KMS-11 (cell line): ENCODE data around the gene PRR3.
A peak's percentile ranks its signal among the peaks of the same experiment; 100 is the strongest.
"Not testable (repeated sequence)": the region's sequence is repeated elsewhere in the genome, so short reads cannot be mapped to it uniquely, and the experiment has no call there.

ENCODE experiments used
- H2AFZ ChIP-seq: fragments of 200-600 bp; sonication (generic); 2 replicates; pipeline ENCODE4 v1.6.1; 2016; ENCODE audit warnings: antibody characterized with exemption, mixed run types, low read depth
- H3K27ac ChIP-seq: fragments of 200-600 bp; sonication (generic); 2 replicates; pipeline ENCODE4 v1.6.1; 2016; ENCODE audit warnings: mild to moderate bottlenecking, mixed run types
- H3K27me3 ChIP-seq: fragments of 200-600 bp; sonication (generic); 2 replicates; pipeline ENCODE4 v1.6.1; 2017; ENCODE audit warnings: mild to moderate bottlenecking, low read depth, mixed run types, moderate library complexity; ENCODE audit not compliant: insufficient read depth
- H3K36me3 ChIP-seq: fragments of 200-600 bp; sonication (generic); 2 replicates; pipeline ENCODE4 v1.6.1; 2017; ENCODE audit warnings: mild to moderate bottlenecking, mixed run types; ENCODE audit not compliant: insufficient read depth
- H3K4me1 ChIP-seq: fragments of 200-600 bp; sonication (generic); 2 replicates; pipeline ENCODE4 v1.6.1; 2016; ENCODE audit warnings: mild to moderate bottlenecking, low read depth, mixed run types; ENCODE audit not compliant: poor library complexity, severe bottlenecking
- H3K4me2 ChIP-seq: fragments of 200-600 bp; sonication (generic); 2 replicates; pipeline ENCODE4 v1.7.0; 2016; ENCODE audit warnings: mild to moderate bottlenecking, mixed run types
- H3K4me3 ChIP-seq: fragments of 200-600 bp; sonication (generic); IDR thresholded peaks from 2 replicates; pipeline ENCODE4 v1.6.1; 2017; ENCODE audit warnings: low read depth, low read length, mixed read lengths; ENCODE audit not compliant: insufficient read depth
- H3K79me2 ChIP-seq: fragments of 200-600 bp; sonication (generic); 2 replicates; pipeline ENCODE4 v1.6.1; 2016; ENCODE audit warnings: low read depth, mixed run types; ENCODE audit not compliant: insufficient read depth
- H3K9ac ChIP-seq: fragments of 200-600 bp; sonication (generic); 2 replicates; pipeline ENCODE4 v1.6.1; 2016; ENCODE audit warnings: mild to moderate bottlenecking, mixed run types
- H4K20me1 ChIP-seq: fragments of 200-600 bp; sonication (generic); 2 replicates; pipeline ENCODE4 v1.6.1; 2016; ENCODE audit warnings: mild to moderate bottlenecking, mixed run types; ENCODE audit not compliant: insufficient read depth
- TF ChIP-seq, protein P1 (sequence below): fragments of 200-600 bp; sonication (generic); conservative IDR thresholded peaks from 2 replicates; pipeline ENCODE4 v1.6.1; 2017; ENCODE audit warnings: low read depth, mild to moderate bottlenecking, antibody characterized with exemption, low read length, moderate library complexity, mixed read lengths

The PRR3 gene

DNA sequence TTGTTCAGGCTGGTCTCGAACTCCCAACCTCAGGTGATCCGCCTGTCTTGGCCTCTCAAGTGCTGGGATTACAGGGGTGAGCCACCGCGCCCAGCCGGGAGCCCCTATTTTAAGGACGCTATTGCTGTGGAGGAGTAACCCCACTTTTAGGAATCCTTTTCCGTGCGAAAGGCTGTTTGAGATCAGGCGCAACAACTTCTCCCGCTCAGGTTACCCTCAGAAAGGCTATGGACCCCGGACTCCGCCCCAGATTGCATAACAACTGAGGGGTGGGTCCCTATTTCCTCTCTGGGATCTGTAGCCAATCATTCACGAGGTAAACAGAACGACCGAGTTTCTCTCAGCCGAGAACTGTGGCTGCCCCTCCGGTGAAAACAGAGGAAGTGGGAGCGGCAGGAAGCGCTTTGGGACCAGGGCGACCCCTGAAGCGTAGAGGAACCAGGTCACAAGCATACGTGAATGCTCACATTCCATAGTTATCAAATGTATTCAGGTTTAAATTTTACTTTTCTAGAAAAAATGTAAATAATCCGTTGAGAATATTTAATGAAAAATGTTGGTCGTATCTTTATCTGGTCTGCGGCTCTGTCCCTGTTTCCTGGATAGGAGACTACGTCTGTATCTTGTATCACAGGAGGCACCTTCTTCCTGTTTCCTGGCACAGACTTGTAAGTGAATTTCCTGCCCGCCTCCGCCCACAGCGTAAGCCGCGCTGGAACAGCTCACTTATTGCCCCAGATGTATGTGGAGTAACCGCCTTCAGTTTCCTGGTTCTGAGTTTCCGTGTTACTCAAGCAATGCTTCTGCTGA lies 40.9 kb upstream of the PRR3 start:
- TF ChIP-seq, protein P1, sequence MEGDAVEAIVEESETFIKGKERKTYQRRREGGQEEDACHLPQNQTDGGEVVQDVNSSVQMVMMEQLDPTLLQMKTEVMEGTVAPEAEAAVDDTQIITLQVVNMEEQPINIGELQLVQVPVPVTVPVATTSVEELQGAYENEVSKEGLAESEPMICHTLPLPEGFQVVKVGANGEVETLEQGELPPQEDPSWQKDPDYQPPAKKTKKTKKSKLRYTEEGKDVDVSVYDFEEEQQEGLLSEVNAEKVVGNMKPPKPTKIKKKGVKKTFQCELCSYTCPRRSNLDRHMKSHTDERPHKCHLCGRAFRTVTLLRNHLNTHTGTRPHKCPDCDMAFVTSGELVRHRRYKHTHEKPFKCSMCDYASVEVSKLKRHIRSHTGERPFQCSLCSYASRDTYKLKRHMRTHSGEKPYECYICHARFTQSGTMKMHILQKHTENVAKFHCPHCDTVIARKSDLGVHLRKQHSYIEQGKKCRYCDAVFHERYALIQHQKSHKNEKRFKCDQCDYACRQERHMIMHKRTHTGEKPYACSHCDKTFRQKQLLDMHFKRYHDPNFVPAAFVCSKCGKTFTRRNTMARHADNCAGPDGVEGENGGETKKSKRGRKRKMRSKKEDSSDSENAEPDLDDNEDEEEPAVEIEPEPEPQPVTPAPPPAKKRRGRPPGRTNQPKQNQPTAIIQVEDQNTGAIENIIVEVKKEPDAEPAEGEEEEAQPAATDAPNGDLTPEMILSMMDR, result no peak
- Histone ChIP-seq H3K79me2 (no peaks in the 10 kb centered on the region), H4K20me1 (no peaks in the 10 kb centered on the region), H3K9ac (peak overlapping the region; percentile 44; the same call in 1 of the 2 replicates), H3K4me1 (peaks cover 3% of the 10 kb centered on the region), H2AFZ (peak overlapping the region; percentile 84), H3K27ac (peak overlapping the region; percentile 48), H3K36me3 (no peaks in the 10 kb centered on the region), H3K4me2 (peak overlapping the region; percentile 55), H3K27me3 (no peaks in the 10 kb centered on the region), H3K4me3 (no peak overlapping the region)

DNA sequence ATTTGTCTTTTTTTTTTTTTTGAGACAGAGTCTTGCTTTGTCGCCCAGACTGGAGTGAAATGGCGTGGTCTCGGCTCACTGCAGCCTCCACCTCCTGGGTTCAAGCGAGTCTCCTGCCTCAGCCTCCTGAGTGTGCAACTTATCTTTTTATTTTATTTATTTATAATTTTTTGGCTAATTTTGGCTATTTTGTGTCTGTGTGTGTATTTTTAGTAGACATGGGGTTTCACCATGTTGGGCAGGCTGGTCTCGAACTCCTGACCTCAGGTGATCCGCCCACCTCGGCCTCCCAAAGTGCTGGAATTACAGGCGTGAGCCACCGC lies 40.4 kb upstream of the PRR3 start:
- Histone ChIP-seq H3K9ac (peak overlapping the region; percentile 44; the same call in 1 of the 2 replicates), H2AFZ (peak overlapping the region; percentile 84), H3K4me2 (peak overlapping the region; percentile 55; the same call in 1 of the 2 replicates), H3K27ac (peak overlapping the region; percentile 48; the same call in 1 of the 2 replicates)
- not testable (repeated sequence) for H3K79me2 ChIP-seq, H3K4me1 ChIP-seq, H3K4me3 ChIP-seq, H4K20me1 ChIP-seq, H3K36me3 ChIP-seq, H3K27me3 ChIP-seq

DNA sequence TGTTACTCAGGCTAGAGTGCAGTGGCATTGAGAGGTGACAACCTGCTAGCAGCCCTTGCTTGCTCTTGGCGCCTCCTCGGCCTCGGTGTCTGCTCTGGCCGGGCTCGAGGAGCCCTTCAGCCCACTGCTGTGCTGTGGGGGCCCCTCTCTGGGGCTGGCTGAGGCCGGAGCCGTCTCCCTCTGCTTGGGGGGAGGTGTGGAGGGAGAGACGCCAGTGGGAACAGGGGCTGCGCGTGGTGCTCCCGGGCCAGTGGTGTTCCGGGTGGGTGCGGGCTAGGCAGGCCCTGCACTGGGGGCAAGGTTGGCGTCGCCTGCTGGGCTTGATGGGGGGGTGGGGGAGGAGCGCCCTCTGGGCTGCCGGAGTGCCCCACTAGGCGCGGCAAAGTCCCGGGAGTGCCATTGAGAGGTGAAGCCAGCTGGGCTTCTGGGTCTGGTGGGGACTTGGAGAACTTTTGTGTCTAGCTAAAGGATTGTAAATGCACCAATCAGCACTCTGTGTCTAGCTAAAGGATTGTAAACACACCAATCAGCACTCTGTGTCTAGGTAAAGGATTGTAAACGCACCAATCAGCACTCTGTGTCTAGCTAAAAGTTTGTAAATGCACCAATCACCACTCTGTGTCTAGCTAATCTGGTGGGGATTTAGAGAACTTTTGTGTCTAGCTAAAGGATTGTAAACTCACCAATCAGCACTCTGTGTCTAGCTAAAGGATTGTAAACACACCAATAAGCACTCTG lies 39.2 kb upstream of the PRR3 start:
- not testable (repeated sequence) for H3K27me3 ChIP-seq, H3K4me1 ChIP-seq, H3K36me3 ChIP-seq, H3K79me2 ChIP-seq, H3K4me2 ChIP-seq, H3K4me3 ChIP-seq, H3K27ac ChIP-seq, H4K20me1 ChIP-seq, H2AFZ ChIP-seq, H3K9ac ChIP-seq

DNA sequence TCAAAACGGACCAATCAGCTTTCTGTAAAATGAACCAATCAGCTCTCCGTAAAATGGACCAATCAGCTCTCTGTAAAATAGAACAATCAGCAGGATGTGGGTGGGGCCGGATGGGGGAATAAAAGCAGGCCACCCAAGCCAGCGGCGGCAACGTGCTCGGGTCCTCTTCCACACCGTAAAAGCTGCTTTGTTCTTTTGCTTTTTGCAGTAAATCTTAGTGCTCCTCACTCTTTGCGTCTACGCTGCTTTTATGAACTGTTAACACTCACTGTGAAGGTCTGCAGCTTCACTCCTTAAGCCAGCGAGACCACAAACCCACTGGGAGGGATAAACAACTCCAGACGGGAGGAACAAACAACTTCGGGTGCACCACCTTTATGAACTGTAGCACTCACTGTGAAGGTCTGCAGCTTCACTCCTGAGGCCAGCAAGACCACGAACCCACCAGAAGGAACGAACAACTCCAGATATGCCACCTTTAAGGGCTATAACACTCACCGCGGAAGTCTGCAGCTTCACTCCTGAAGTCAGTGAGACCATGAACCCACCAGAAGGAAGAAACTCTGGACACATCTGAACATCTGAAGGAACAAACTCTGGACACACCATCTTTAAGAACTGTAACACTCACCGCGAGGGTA lies 38.5 kb upstream of the PRR3 start:
- H3K79me2 ChIP-seq, H3K4me2 ChIP-seq, H3K36me3 ChIP-seq, H3K4me3 ChIP-seq, H2AFZ ChIP-seq, H3K4me1 ChIP-seq, H3K9ac ChIP-seq, H3K27me3 ChIP-seq, H3K27ac ChIP-seq, H4K20me1 ChIP-seq: not testable (repeated sequence)

DNA sequence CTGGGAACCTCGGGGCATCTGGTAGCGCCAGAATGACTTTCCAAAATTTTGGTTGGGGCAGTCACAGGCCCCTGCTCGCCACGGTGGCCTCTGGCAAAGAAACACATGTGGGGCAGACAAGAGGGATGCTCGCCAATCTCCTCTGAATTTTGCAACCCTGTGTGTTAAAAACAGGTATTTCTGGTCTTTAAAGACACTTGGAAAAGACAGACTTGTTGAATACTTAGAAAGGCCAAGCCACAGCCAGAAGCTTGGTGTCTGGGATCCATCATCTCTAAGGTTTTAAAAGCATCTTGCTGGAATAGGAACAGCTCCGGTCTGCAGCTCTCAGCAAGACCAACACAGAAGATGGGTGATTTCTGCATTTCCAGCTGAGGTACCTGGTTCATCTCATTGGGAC lies 36.6 kb upstream of the PRR3 start:
- H3K79me2 ChIP-seq, result no peaks in the 10 kb centered on the region
- no peak overlapping the region for H3K4me3 ChIP-seq
- no peak overlapping the region for H2AFZ ChIP-seq
- H3K4me2 ChIP-seq, result no peak overlapping the region
- H3K27me3 ChIP-seq, result no peaks in the 10 kb centered on the region; the same call in 1 of the 2 replicates
- H3K27ac ChIP-seq, result no peak overlapping the region
- H4K20me1 ChIP-seq, result no peaks in the 10 kb centered on the region
- no peak overlapping the region for H3K9ac ChIP-seq
- H3K4me1 ChIP-seq, result peaks cover 3% of the 10 kb centered on the region
- TF ChIP-seq, protein P1, result no peak
- H3K36me3 ChIP-seq, result no peaks in the 10 kb centered on the region

DNA sequence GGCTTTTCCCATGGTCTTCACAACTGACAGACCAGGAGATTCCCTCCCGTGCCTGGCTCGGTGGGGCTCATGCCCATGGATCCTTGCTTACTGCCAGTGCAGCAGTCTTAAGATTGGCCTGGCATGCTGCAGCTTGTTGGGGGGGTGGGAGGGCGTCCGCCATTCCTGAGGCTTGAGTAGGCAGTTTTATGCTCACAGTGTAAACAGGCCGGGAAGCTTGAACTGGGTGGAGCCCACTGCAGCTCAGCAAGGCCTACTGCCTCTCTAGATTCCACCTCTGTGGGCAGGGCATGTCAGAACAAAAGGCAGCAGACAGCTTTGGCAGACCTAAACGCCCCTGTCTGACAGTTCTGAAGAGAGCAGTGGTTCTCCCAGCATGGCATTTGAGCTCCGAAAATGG lies 36.0 kb upstream of the PRR3 start:
- not testable (repeated sequence) for H3K27me3 ChIP-seq, H3K4me1 ChIP-seq, H2AFZ ChIP-seq, H4K20me1 ChIP-seq, H3K4me3 ChIP-seq, H3K4me2 ChIP-seq, H3K36me3 ChIP-seq, H3K27ac ChIP-seq, H3K9ac ChIP-seq, H3K79me2 ChIP-seq

DNA sequence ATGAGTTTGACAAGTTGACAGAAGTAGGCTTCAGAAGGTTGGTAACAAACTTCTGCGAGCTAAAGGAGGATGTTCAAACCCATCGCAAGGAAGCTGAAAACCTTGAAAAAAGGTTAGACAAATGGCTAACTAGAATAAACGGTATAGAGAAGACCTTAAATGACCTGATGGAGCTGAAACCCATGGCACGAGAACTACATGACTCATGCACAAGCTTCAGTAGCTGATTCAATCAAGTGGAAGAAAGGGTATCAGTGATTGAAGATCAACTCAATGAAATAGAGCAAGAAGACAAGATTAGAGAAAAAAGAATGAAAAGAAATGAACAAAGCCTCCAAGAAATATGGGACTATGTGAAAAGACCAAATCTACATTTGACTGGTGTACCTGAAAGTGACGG lies 35.1 kb upstream of the PRR3 start:
- H4K20me1 ChIP-seq, H3K4me2 ChIP-seq, H3K27ac ChIP-seq: not testable (repeated sequence)

DNA sequence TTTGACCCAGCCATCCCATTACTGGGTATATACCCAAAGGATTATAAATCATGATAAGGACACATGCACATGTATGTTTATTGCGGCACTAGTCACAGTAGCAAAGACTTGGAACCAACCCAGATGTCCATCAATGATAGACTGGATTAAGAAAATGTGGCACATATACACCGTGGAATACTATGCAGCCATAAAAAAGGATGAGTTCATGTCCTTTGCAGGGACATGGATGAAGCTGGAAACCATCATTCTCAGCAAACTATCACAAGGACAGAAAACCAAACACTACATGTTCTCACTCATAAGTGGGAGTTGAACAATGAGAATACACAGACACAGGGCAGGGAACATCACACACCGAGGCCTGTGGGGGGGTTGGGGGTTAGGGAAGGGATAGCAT lies 30.7 kb upstream of the PRR3 start:
- not testable (repeated sequence) for H3K9ac ChIP-seq, H3K27me3 ChIP-seq, H3K27ac ChIP-seq, H3K36me3 ChIP-seq, H2AFZ ChIP-seq, H3K79me2 ChIP-seq, H3K4me2 ChIP-seq, H4K20me1 ChIP-seq, H3K4me3 ChIP-seq, H3K4me1 ChIP-seq

More for the DNA sequence above, 35.1 kb upstream of the PRR3 start:
- H3K4me3 ChIP-seq, H3K36me3 ChIP-seq, H3K4me1 ChIP-seq, H2AFZ ChIP-seq, H3K9ac ChIP-seq, H3K27me3 ChIP-seq, H3K79me2 ChIP-seq: not testable (repeated sequence)
